IMR-90 (cell line): Measurements from ENCODE around the gene TAF7L.

Source experiments
- CEBPB ChIP-seq: IDR thresholded peaks from 2 replicates; pipeline ENCODE4 v1.6.1; 2012; ENCODE audit warnings: low read depth, low read length, improper control_type of control experiment
- CHD1 ChIP-seq: IDR thresholded peaks from 2 replicates; pipeline ENCODE4 v1.6.1; 2012; ENCODE audit warnings: low read depth, low read length, improper control_type of control experiment
- FOS ChIP-seq: fragments of 150-350 bp; IDR thresholded peaks from 2 replicates; pipeline ENCODE4 v1.6.1; 2016; ENCODE audit warnings: low read depth, low read length
- MXI1 ChIP-seq: IDR thresholded peaks from 2 replicates; pipeline ENCODE4 v1.6.1; 2012; ENCODE audit warnings: low read depth, mild to moderate bottlenecking, low read length, moderate library complexity, borderline replicate concordance
- POLR2A ChIP-seq: IDR thresholded peaks from 2 replicates; pipeline ENCODE4 v1.6.1; 2012; ENCODE audit warnings: mild to moderate bottlenecking, low read depth, low read length
- RAD21 ChIP-seq: IDR thresholded peaks from 2 replicates; pipeline ENCODE4 v1.6.1; 2012; ENCODE audit warnings: low read length, improper control_type of control experiment
- RCOR1 ChIP-seq: IDR thresholded peaks from 2 replicates; pipeline ENCODE4 v1.6.1; 2012; ENCODE audit warnings: mild to moderate bottlenecking, low read length, improper control_type of control experiment; ENCODE audit not compliant: insufficient replicate concordance
- SMC3 ChIP-seq: fragments of 150-350 bp; IDR thresholded peaks from 2 replicates; pipeline ENCODE4 v1.6.1; 2016; ENCODE audit warnings: low read depth, mild to moderate bottlenecking, antibody characterized with exemption, low read length, moderate library complexity
- TF ChIP-seq, protein P1 (sequence below): conservative IDR thresholded peaks from 2 replicates; pipeline ENCODE4 v1.5.1; 2012; ENCODE audit warnings: mild to moderate bottlenecking, low read depth, low read length, improper control_type of control experiment
- TF ChIP-seq, protein P2 (sequence below): fragments of 150-350 bp; IDR thresholded peaks from 2 replicates; pipeline ENCODE4 v1.6.1; 2017; ENCODE audit warnings: mild to moderate bottlenecking, antibody characterized with exemption, low read length, low read depth
- TF ChIP-seq, protein P3 (sequence below): fragments of 150-350 bp; IDR thresholded peaks from 2 replicates; pipeline ENCODE4 v1.6.1; 2016; ENCODE audit warnings: low read depth, mild to moderate bottlenecking, low read length, moderate library complexity, borderline replicate concordance

DNA sequence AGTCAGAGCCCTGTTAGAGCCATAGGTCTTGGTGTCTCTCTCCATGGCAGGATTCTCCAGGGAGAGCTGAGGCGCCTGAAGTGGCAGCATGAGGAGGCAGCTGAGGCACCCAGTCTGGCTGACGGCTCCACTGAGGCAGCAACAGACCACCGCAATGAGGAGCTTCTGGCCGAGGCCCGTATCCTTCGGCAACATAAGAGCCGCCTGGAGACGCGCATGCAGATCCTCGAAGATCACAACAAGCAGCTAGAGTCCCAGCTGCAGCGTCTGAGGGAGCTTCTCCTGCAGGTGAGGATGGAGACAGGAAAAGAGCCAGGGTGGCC, 32.9 kb downstream of the TAF7L start:
- TF ChIP-seq, protein P1, sequence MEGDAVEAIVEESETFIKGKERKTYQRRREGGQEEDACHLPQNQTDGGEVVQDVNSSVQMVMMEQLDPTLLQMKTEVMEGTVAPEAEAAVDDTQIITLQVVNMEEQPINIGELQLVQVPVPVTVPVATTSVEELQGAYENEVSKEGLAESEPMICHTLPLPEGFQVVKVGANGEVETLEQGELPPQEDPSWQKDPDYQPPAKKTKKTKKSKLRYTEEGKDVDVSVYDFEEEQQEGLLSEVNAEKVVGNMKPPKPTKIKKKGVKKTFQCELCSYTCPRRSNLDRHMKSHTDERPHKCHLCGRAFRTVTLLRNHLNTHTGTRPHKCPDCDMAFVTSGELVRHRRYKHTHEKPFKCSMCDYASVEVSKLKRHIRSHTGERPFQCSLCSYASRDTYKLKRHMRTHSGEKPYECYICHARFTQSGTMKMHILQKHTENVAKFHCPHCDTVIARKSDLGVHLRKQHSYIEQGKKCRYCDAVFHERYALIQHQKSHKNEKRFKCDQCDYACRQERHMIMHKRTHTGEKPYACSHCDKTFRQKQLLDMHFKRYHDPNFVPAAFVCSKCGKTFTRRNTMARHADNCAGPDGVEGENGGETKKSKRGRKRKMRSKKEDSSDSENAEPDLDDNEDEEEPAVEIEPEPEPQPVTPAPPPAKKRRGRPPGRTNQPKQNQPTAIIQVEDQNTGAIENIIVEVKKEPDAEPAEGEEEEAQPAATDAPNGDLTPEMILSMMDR = no peak
- TF ChIP-seq MXI1 = no peak
- TF ChIP-seq POLR2A = no peak
- no peak for TF ChIP-seq FOS
- no peak for TF ChIP-seq SMC3
- TF ChIP-seq CHD1 = no peak
- TF ChIP-seq, protein P2, sequence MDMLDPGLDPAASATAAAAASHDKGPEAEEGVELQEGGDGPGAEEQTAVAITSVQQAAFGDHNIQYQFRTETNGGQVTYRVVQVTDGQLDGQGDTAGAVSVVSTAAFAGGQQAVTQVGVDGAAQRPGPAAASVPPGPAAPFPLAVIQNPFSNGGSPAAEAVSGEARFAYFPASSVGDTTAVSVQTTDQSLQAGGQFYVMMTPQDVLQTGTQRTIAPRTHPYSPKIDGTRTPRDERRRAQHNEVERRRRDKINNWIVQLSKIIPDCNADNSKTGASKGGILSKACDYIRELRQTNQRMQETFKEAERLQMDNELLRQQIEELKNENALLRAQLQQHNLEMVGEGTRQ = no peak
- no peak for TF ChIP-seq RAD21
- no peak for TF ChIP-seq RCOR1
- TF ChIP-seq, protein P3, sequence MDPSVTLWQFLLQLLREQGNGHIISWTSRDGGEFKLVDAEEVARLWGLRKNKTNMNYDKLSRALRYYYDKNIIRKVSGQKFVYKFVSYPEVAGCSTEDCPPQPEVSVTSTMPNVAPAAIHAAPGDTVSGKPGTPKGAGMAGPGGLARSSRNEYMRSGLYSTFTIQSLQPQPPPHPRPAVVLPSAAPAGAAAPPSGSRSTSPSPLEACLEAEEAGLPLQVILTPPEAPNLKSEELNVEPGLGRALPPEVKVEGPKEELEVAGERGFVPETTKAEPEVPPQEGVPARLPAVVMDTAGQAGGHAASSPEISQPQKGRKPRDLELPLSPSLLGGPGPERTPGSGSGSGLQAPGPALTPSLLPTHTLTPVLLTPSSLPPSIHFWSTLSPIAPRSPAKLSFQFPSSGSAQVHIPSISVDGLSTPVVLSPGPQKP = no peak
- no peak for TF ChIP-seq CEBPB
